K562 (cell line): Measurements from ENCODE around the gene UNC45A. TPM values are rescaled to one million over a fixed set of nuclear protein-coding genes. Genes with fewer than 3 reads are reported as not detected.

ENCODE experiments used
- AFF4 ChIP-seq: sonication (generic); formaldehyde crosslinking; IDR thresholded peaks from 2 replicates; pipeline ENCODE4 v1.8.0; 2023; ENCODE audit warnings: mild to moderate bottlenecking, missing genetic modification reagents
- CBFA2T2 ChIP-seq: fragments of 450-650 bp; conservative IDR thresholded peaks from 2 replicates; pipeline ENCODE4 v1.6.1; 2017; ENCODE audit warnings: mild to moderate bottlenecking
- CBFA2T3 ChIP-seq: fragments of 450-650 bp; IDR thresholded peaks from 2 replicates; pipeline ENCODE4 v1.6.1; 2017
- HDAC1 ChIP-seq, 2 experiments: fragments of 450-650 bp; IDR thresholded peaks; 2 replicates each; pipeline ENCODE4 v1.6.1; 2016 to 2017; ENCODE audit warnings: inconsistent platforms in 1 of 2, mild to moderate bottlenecking in 1 of 2, moderate library complexity in 1 of 2
- HDGF ChIP-seq: fragments of 450-650 bp; IDR thresholded peaks from 2 replicates; pipeline ENCODE4 v1.6.1; 2016
- HNRNPUL1 ChIP-seq: fragments of 200-400 bp; formaldehyde crosslinking; IDR thresholded peaks from 2 replicates; pipeline ENCODE4 v1.6.1; 2017; ENCODE audit warnings: low read length
- MYNN ChIP-seq, 2 experiments: sonication (generic); formaldehyde crosslinking in 1 of 2; IDR thresholded peaks; 2 replicates each; pipeline versions ENCODE4 v1.5.0 to v1.6.1; 2016 to 2020; ENCODE audit warnings: antibody characterized with exemption in 1 of 2, missing genetic modification reagents in 1 of 2
- NCOR1 ChIP-seq: fragments of 450-650 bp; IDR thresholded peaks from 2 replicates; pipeline ENCODE4 v1.6.1; 2016; ENCODE audit warnings: mild to moderate bottlenecking, moderate library complexity
- PKNOX1 ChIP-seq: fragments of 450-650 bp; IDR thresholded peaks from 2 replicates; pipeline ENCODE4 v1.6.1; 2016
- POLR2AphosphoS5 ChIP-seq: IDR thresholded peaks from 2 replicates; pipeline ENCODE4 v1.6.1; 2011; ENCODE audit warnings: mild to moderate bottlenecking, low read depth, low read length, moderate library complexity; ENCODE audit not compliant: control insufficient read depth, insufficient read depth
- RREB1 ChIP-seq: fragments of 250-450 bp; sonication (Bioruptor Pico); IDR thresholded peaks from 2 replicates; pipeline ENCODE4 v1.4.0; 2020
- TAL1 ChIP-seq: fragments of 450-650 bp; IDR thresholded peaks from 2 replicates; pipeline ENCODE4 v1.6.1; 2016; ENCODE audit warnings: mild to moderate bottlenecking
- TCF3 ChIP-seq: sonication (generic); formaldehyde crosslinking; IDR thresholded peaks from 2 replicates; pipeline ENCODE4 v1.4.0; 2020; ENCODE audit warnings: mild to moderate bottlenecking, missing genetic modification reagents
- ZHX1 ChIP-seq: fragments of 150-350 bp; conservative IDR thresholded peaks from 2 replicates; pipeline ENCODE4 v1.6.1; 2014; ENCODE audit warnings: low read length
- polyA plus RNA-seq, 8 experiments: library from polyadenylated mRNA; depleted of rRNA in 4 of 8; stranded (reverse) in 5 of 8; unstranded in 3 of 8; fragments of >200 nt; fragmentation: Nextera tagmentation in 2 of 8; fragmentation: Illumina TruSeq in 1 of 8; extraction: Ambion mirVana in 2 of 8; extraction: Trizol in 1 of 8; gene quantifications; 2 replicates each; pipeline versions ENCODE4 v1.2.1 to v1.2.3, GENCODE V29; 2011 to 2014; ENCODE audit warnings: inconsistent platforms in 1 of 8, missing spikeins in 1 of 8
- total RNA-seq, 7 experiments: library from RNA; depleted of rRNA in 6 of 7; stranded (reverse); fragments of >200 nt in 6 of 7; fragmentation: Illumina TruSeq in 2 of 7; extraction: Trizol in 2 of 7; gene quantifications; 2 replicates each; pipeline versions ENCODE4 v1.2.1 to v1.2.3, GENCODE V29; 2011 to 2021; ENCODE audit warnings: low replicate concordance in 1 of 7

UNC45A gene
- total and polyA plus RNA-seq, 9 of the 15 experiments (the other 6 are each of a cell fraction or from before 2014, with no cell fraction given), result 22.4 to 79.3 (median 43.7) TPM

GRCh38 chr15:90991587-90992285, 56.7 kb downstream of the UNC45A start (continued):
- TF ChIP-seq RREB1 (no peak), CBFA2T2 (peak; percentile 38), PKNOX1 (no peak), TCF3 (CRISPR knock-in tag) (peak; percentile 43), HDGF (0 out of 2 replicates have a peak, but pooled peaks have one; percentile 51), MYNN (IDR thresholded peaks at IDR 0.05) (0 out of 2 replicates have a peak, but pooled peaks have one; percentile 29), MYNN (CRISPR knock-in tag; IDR thresholded peaks at IDR 0.05) (no peak), HDAC1 (IDR thresholded peaks at IDR 0.05) (peak in 1 of 2 experiments; percentile 33; a peak in 2 of 4 replicates), TAL1 (peak; percentile 35; the same call in 1 of the 2 replicates), ZHX1 (no peak), NCOR1 (peak; percentile 43; the same call in 1 of the 2 replicates), POLR2AphosphoS5 (peak; percentile 39; the same call in 1 of the 2 replicates), HNRNPUL1 (no peak), AFF4 (CRISPR knock-in tag) (no peak), CBFA2T3 (peak; percentile 74)
